ENCODE measurements around the gene C1orf198.

Gene C1orf198

GRCh38 chr1:230827081-230827681 is 41.1 kb downstream of the C1orf198 start:
- Histone ChIP-seq H3K27me3 (ENCODE audit: control insufficient read depth, insufficient read depth, low read length) (no peaks in the 10 kb centered on the region), H3K4me3 (ENCODE audit: low read length) (no peak overlapping the region), H3K9me3 (replicated peaks; ENCODE audit: low read length) (no peaks in the 10 kb centered on the region), H3K36me3 (ENCODE audit: insufficient read depth, low read length) (no peaks in the 10 kb centered on the region), H3K9ac (ENCODE audit: low read depth, low read length) (peak overlapping the region; percentile 35), H3K4me2 (ENCODE audit: low read length) (peak overlapping the region; percentile 2), H3K4me1 (ENCODE audit: control insufficient read depth, insufficient read depth, low read length) (peaks cover 50% of the 10 kb centered on the region)

DNA sequence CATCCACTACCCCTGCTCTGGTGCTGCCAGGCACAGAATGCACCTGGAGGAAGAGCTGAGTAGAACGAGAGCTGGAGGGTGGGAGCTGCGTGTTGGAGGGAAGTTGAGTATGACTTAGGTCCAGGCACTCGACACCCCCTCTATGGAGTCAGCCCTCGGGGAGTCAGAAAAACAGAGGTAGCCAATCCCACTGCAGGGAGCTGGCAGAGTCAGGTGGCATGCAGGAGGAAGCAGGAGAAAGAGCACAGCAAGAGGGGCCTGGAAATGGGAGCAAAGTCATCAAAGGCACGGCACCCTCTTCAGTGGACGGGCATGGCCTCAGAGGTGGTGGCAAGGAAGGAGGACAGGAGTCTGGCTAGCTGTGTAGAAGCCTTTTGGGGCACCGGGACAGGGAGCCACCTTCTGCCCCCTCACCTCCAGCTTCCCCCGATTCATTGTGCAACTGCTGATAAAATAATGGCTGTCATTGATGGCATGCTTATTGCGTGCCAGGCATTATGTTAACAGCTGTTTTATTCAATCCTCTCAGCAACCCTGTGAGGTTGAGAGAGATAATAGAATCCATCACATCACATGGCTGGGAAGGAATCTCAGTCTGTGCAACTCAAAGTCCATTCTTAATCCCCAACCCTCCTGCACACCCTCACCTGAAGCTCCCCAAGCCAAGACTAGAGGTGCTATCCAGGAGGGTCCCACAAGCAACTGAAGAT is 42.0 kb downstream of the C1orf198 start:
- H3K4me3 ChIP-seq (ENCODE audit: low read length) = no peak overlapping the region
- H3K9ac ChIP-seq (ENCODE audit: low read depth, low read length) = peak overlapping the region; percentile 36
- H3K9me3 ChIP-seq (replicated peaks; ENCODE audit: low read length) = no peaks in the 10 kb centered on the region
- no peaks in the 10 kb centered on the region for H3K27me3 ChIP-seq (ENCODE audit: control insufficient read depth, insufficient read depth, low read length)
- H3K36me3 ChIP-seq (ENCODE audit: insufficient read depth, low read length) = no peaks in the 10 kb centered on the region
- H3K4me1 ChIP-seq (ENCODE audit: control insufficient read depth, insufficient read depth, low read length) = peaks cover 46% of the 10 kb centered on the region
- peak overlapping the region; percentile 23 for H3K4me2 ChIP-seq (ENCODE audit: low read length)

DNA sequence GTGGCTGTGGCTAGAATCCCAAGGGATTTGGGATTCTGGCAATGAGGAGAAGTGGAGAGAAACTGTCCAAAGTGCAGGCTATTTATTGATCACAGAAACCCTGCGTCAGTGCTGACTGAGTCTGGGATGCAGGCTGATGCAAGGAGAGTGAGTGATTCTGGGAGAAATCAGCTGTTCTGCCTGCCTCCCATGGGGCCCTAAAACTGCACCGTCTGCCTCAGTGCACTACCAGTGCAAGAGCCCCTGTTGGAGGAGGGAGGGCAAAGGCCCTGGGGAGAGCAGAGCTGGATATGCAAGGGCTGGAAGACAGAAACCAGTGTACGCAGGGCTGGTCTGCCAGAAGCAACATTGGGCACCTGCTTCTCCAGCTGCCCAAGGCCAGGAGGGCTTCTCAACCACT is 42.6 kb downstream of the C1orf198 start:
- Histone ChIP-seq H3K4me3 (ENCODE audit: low read length) (no peak overlapping the region), H3K4me1 (ENCODE audit: control insufficient read depth, insufficient read depth, low read length) (peaks cover 46% of the 10 kb centered on the region), H3K36me3 (ENCODE audit: insufficient read depth, low read length) (no peaks in the 10 kb centered on the region), H3K9me3 (replicated peaks; ENCODE audit: low read length) (no peaks in the 10 kb centered on the region), H3K9ac (ENCODE audit: low read depth, low read length) (peak overlapping the region; percentile 36), H3K27me3 (ENCODE audit: control insufficient read depth, insufficient read depth, low read length) (no peaks in the 10 kb centered on the region), H3K4me2 (ENCODE audit: low read length) (peak overlapping the region; percentile 23)

DNA sequence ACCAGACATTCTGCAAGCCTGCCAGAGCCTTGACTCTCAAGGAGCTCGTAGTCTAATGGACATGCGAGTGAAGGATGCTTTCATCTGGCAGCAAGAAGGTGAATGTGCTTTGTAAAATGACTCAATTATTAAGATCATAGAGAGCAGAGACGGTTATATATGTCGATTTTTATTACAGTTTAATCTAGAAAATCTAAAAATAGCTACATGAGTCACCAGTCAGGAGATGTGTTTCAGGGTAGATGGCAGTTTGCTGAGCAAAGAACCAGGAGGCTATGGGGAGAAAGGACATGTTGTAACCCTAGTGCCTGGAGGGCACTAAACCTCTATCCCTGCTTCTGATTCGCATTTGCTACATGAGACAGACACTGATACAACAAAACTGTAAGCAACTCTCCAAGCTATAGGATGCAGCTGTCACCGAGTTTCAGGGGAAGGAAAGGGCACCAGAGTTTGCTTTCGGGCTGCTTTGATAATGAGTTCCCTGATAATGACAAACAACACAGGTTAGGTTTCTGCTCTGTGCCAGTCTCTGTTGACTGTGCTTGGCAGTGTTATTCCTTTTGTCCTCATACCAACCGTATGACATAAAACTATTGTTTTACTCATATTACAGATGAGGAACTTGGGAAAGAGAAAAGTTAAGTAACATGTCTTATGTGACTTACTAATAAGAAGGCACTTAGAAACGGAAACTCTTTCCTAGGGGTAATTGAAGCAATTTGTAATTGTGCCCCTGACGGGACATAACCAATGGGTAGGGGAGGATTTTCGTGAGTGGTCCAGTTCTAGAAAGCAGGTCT is 43.2 kb downstream of the C1orf198 start:
- Histone ChIP-seq H3K9ac (ENCODE audit: low read depth, low read length) (peak overlapping the region; percentile 36), H3K4me1 (ENCODE audit: control insufficient read depth, insufficient read depth, low read length) (peaks cover 46% of the 10 kb centered on the region), H3K4me3 (ENCODE audit: low read length) (peak overlapping the region; percentile 24)

DNA sequence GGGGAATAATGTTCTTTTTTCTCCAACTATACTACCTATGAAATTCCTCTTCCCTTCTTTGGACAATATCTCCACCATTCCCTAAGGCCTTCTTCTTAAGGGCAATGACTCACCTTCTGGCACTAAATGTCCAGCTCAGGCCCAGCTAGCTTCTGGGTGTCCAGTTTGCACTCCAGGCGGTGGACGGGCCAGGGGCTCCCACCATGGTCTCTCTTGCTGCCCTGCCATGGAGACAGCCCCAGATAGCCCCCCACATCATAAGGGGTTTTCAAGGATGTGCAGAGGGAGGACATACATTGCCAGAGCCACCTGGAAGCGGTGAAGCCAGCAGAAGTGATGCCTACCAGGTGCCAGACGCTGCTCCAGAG is 43.8 kb downstream of the C1orf198 start:
- Histone ChIP-seq H3K36me3 (ENCODE audit: insufficient read depth, low read length) (no peaks in the 10 kb centered on the region), H3K4me3 (ENCODE audit: low read length) (peak overlapping the region; percentile 24), H3K9ac (ENCODE audit: low read depth, low read length) (peak overlapping the region; percentile 36), H3K9me3 (replicated peaks; ENCODE audit: low read length) (no peaks in the 10 kb centered on the region), H3K4me2 (ENCODE audit: low read length) (peak overlapping the region; percentile 23), H3K27me3 (ENCODE audit: control insufficient read depth, insufficient read depth, low read length) (no peaks in the 10 kb centered on the region), H3K4me1 (ENCODE audit: control insufficient read depth, insufficient read depth, low read length) (peaks cover 46% of the 10 kb centered on the region)

More for the DNA sequence above, 43.2 kb downstream of the C1orf198 start:
- no peaks in the 10 kb centered on the region for H3K9me3 ChIP-seq (replicated peaks; ENCODE audit: low read length)
- H3K27me3 ChIP-seq (ENCODE audit: control insufficient read depth, insufficient read depth, low read length) = no peaks in the 10 kb centered on the region
- peak overlapping the region; percentile 23 for H3K4me2 ChIP-seq (ENCODE audit: low read length)
- no peaks in the 10 kb centered on the region for H3K36me3 ChIP-seq (ENCODE audit: insufficient read depth, low read length)

DNA sequence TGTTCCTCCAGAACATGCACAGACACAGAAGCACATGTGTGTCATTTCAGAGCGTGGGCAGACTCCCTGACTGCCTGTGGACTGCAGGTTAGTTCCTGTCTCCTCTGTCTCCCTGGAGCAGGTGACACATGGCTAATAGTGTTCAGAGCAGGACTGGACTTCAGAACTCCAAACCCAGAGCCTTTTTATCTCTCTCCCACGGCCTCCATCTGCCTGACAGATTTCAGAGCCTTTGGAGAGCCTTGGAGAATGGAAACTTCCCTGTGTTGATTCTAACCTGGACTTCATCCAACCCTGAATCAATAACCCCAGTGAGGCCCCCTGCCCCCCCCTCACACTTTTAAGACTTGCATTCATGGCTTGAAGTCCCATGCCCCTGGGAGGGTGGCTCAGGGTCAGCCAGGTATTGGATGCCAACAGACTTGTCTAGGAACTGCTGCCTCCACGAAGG is 44.4 kb downstream of the C1orf198 start:
- no peaks in the 10 kb centered on the region for H3K36me3 ChIP-seq (ENCODE audit: insufficient read depth, low read length)
- H3K9ac ChIP-seq (ENCODE audit: low read depth, low read length) = no peak overlapping the region
- H3K4me1 ChIP-seq (ENCODE audit: control insufficient read depth, insufficient read depth, low read length) = peaks cover 46% of the 10 kb centered on the region
- no peaks in the 10 kb centered on the region for H3K9me3 ChIP-seq (replicated peaks; ENCODE audit: low read length)
- no peak overlapping the region for H3K4me3 ChIP-seq (ENCODE audit: low read length)
- no peaks in the 10 kb centered on the region for H3K27me3 ChIP-seq (ENCODE audit: control insufficient read depth, insufficient read depth, low read length)
- H3K4me2 ChIP-seq (ENCODE audit: low read length) = no peak overlapping the region

DNA sequence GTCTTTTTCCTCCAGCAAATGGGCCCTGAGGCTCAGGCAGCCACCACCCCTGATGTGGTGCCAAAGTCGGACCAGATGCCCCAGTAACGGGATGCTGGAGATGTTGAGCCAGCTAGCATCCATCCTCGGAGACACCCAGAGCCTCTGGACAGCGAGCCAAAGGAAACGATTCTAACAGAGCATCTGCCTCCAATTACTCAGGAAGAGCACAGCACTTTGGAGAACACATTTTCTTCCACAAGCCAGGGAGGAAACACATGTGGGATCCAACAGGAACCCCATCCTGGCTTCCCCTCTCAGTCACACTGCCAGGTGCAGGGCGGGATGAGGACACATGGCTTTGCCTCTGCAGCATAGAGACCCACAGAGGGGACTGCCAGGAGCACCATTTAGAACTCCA is 44.9 kb downstream of the C1orf198 start:
- Histone ChIP-seq H3K9ac (ENCODE audit: low read depth, low read length) (no peak overlapping the region), H3K4me1 (ENCODE audit: control insufficient read depth, insufficient read depth, low read length) (peaks cover 46% of the 10 kb centered on the region), H3K27me3 (ENCODE audit: control insufficient read depth, insufficient read depth, low read length) (no peaks in the 10 kb centered on the region), H3K36me3 (ENCODE audit: insufficient read depth, low read length) (no peaks in the 10 kb centered on the region), H3K4me2 (ENCODE audit: low read length) (no peak overlapping the region), H3K4me3 (ENCODE audit: low read length) (no peak overlapping the region), H3K9me3 (replicated peaks; ENCODE audit: low read length) (no peaks in the 10 kb centered on the region)

DNA sequence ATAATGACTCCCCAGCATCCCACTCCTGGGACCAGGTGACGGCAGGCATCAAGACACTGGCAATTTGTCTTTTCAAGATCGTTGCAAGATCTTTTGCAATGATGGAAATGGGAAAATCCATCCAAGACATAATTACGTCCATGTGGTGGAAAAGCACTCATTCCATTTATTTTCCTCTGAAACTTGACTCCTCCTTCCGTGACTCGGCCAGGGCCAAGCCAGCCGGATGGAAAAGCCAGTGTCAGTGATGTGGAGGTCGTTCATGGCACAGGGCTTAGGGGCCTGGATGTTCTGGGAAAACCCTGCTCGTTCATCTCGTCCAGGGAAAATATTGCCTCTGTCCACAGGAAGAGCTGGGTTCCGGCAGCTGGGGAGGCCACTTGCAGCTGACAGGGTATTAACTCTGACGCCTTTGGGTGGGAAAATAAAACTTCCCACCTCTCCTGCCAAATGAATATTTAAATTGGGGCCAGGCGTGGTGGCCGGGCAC is 46.2 kb downstream of the C1orf198 start:
- H3K36me3 ChIP-seq (ENCODE audit: insufficient read depth, low read length) = no peaks in the 10 kb centered on the region
- H3K4me3 ChIP-seq (ENCODE audit: low read length) = no peak overlapping the region
- no peaks in the 10 kb centered on the region for H3K9me3 ChIP-seq (replicated peaks; ENCODE audit: low read length)
- no peak overlapping the region for H3K9ac ChIP-seq (ENCODE audit: low read depth, low read length)
- H3K4me2 ChIP-seq (ENCODE audit: low read length) = no peak overlapping the region
- no peaks in the 10 kb centered on the region for H3K27me3 ChIP-seq (ENCODE audit: control insufficient read depth, insufficient read depth, low read length)
- H3K4me1 ChIP-seq (ENCODE audit: control insufficient read depth, insufficient read depth, low read length) = peaks cover 33% of the 10 kb centered on the region

- Histone ChIP-seq H3K4me3 (ENCODE audit: low read length) (no peak overlapping the region), H3K27me3 (ENCODE audit: control insufficient read depth, insufficient read depth, low read length) (no peaks in the 10 kb centered on the region)
These were observed 47.0 kb downstream of the C1orf198 start for GRCh38 chr1:230821346-230821745.

DNA sequence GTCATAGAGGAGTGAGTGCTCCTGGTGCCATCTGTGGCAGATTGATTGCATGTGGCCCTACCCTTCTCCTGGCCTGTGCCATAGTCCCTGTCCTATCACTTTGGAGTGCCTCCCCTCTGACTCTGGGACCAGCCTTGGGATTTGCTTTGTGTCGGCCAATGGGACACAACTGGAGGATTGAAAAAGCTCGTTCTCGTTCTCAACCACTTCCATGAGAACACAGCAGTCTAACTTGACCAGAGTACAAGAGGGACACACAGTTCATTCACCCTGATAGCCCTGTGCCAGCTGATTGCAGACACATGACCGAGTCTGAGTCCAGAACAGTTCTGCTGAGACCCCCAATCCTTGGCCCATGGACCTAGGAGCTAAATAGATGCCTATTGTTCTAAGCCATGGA is 47.8 kb downstream of the C1orf198 start:
- no peak overlapping the region for H3K9ac ChIP-seq (ENCODE audit: low read depth, low read length)
- peaks cover 17% of the 10 kb centered on the region for H3K4me1 ChIP-seq (ENCODE audit: control insufficient read depth, insufficient read depth, low read length)
- H3K27me3 ChIP-seq (ENCODE audit: control insufficient read depth, insufficient read depth, low read length) = no peaks in the 10 kb centered on the region
- H3K4me2 ChIP-seq (ENCODE audit: low read length) = no peak overlapping the region
- no peak overlapping the region for H3K4me3 ChIP-seq (ENCODE audit: low read length)
- H3K36me3 ChIP-seq (ENCODE audit: insufficient read depth, low read length) = no peaks in the 10 kb centered on the region
- no peaks in the 10 kb centered on the region for H3K9me3 ChIP-seq (replicated peaks; ENCODE audit: low read length)

More at GRCh38 chr1:230821346-230821745, 47.0 kb downstream of the C1orf198 start:
- Histone ChIP-seq H3K4me2 (ENCODE audit: low read length) (no peak overlapping the region), H3K9ac (ENCODE audit: low read depth, low read length) (no peak overlapping the region), H3K9me3 (replicated peaks; ENCODE audit: low read length) (no peaks in the 10 kb centered on the region), H3K36me3 (ENCODE audit: insufficient read depth, low read length) (no peaks in the 10 kb centered on the region), H3K4me1 (ENCODE audit: control insufficient read depth, insufficient read depth, low read length) (peaks cover 25% of the 10 kb centered on the region)

GRCh38 chr1:230819976-230820375 is 48.3 kb downstream of the C1orf198 start:
- Histone ChIP-seq H3K9me3 (replicated peaks; ENCODE audit: low read length) (no peaks in the 10 kb centered on the region), H3K27me3 (ENCODE audit: control insufficient read depth, insufficient read depth, low read length) (no peaks in the 10 kb centered on the region), H3K9ac (ENCODE audit: low read depth, low read length) (no peak overlapping the region), H3K4me3 (ENCODE audit: low read length) (no peak overlapping the region), H3K4me2 (ENCODE audit: low read length) (no peak overlapping the region), H3K36me3 (ENCODE audit: insufficient read depth, low read length) (no peaks in the 10 kb centered on the region), H3K4me1 (ENCODE audit: control insufficient read depth, insufficient read depth, low read length) (peaks cover 11% of the 10 kb centered on the region)

Data from skeletal muscle satellite cell (primary cell).